ENCODE measurements around the gene HNRNPL.
"Not testable (repeated sequence)": the region's sequence is repeated elsewhere in the genome, so short reads cannot be mapped to it uniquely, and the experiment has no call there.

The HNRNPL gene

GRCh38 chr19:38869160-38869835, 19.5 kb upstream of the HNRNPL start:
- no peak for DNase-seq

GRCh38 chr19:38868551-38868950, 18.8 kb upstream of the HNRNPL start:
- no peak for DNase-seq

GRCh38 chr19:38867171-38867780, 17.5 kb upstream of the HNRNPL start:
- no peak for DNase-seq

- DNase-seq: no peak
Measured at GRCh38 chr19:38862321-38863059, 12.7 kb upstream of the HNRNPL start.

- no peak for DNase-seq
Measured at GRCh38 chr19:38861368-38861767, 11.6 kb upstream of the HNRNPL start.

- DNase-seq: not testable (repeated sequence)
Measured at GRCh38 chr19:38859631-38860204, 9.9 kb upstream of the HNRNPL start.

- no peak for DNase-seq
Measured at GRCh38 chr19:38856813-38857212, 7.0 kb upstream of the HNRNPL start.

- DNase-seq: not testable (repeated sequence)
Measured at GRCh38 chr19:38855751-38856150, 6.0 kb upstream of the HNRNPL start.

- DNase-seq: not testable (repeated sequence)
Measured at GRCh38 chr19:38854961-38855360, 5.2 kb upstream of the HNRNPL start.

GRCh38 chr19:38853214-38853613, 3.4 kb upstream of the HNRNPL start:
- no peak for DNase-seq

- no peak for DNase-seq
Measured at GRCh38 chr19:38852231-38853044, 2.7 kb upstream of the HNRNPL start.

- peak in 1 of 2 experiments; percentile 56 for DNase-seq
Measured at GRCh38 chr19:38851622-38852230, 1.9 kb upstream of the HNRNPL start.

- no peak for DNase-seq
Measured at GRCh38 chr19:38850976-38851621, 1.3 kb upstream of the HNRNPL start.

- no peak for DNase-seq
Measured at GRCh38 chr19:38850436-38850975, 720 bp upstream of the HNRNPL start.

- DNase-seq: peak in 1 of 2 experiments; percentile 38
Measured at GRCh38 chr19:38849147-38849859, 483 bp downstream of the HNRNPL start.

GRCh38 chr19:38848299-38849146, 1.3 kb downstream of the HNRNPL start:
- no peak for DNase-seq

- DNase-seq: no peak
Measured at GRCh38 chr19:38846097-38846496, 3.7 kb downstream of the HNRNPL start.

GRCh38 chr19:38845374-38846024, 4.3 kb downstream of the HNRNPL start:
- no peak for DNase-seq

GRCh38 chr19:38844093-38844686, 5.6 kb downstream of the HNRNPL start:
- no peak for DNase-seq

Data from cerebellar nuclear complex (tissue), 1 donor.